ENCODE data around the gene REST.

The REST gene, protein sequence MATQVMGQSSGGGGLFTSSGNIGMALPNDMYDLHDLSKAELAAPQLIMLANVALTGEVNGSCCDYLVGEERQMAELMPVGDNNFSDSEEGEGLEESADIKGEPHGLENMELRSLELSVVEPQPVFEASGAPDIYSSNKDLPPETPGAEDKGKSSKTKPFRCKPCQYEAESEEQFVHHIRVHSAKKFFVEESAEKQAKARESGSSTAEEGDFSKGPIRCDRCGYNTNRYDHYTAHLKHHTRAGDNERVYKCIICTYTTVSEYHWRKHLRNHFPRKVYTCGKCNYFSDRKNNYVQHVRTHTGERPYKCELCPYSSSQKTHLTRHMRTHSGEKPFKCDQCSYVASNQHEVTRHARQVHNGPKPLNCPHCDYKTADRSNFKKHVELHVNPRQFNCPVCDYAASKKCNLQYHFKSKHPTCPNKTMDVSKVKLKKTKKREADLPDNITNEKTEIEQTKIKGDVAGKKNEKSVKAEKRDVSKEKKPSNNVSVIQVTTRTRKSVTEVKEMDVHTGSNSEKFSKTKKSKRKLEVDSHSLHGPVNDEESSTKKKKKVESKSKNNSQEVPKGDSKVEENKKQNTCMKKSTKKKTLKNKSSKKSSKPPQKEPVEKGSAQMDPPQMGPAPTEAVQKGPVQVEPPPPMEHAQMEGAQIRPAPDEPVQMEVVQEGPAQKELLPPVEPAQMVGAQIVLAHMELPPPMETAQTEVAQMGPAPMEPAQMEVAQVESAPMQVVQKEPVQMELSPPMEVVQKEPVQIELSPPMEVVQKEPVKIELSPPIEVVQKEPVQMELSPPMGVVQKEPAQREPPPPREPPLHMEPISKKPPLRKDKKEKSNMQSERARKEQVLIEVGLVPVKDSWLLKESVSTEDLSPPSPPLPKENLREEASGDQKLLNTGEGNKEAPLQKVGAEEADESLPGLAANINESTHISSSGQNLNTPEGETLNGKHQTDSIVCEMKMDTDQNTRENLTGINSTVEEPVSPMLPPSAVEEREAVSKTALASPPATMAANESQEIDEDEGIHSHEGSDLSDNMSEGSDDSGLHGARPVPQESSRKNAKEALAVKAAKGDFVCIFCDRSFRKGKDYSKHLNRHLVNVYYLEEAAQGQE

DNA sequence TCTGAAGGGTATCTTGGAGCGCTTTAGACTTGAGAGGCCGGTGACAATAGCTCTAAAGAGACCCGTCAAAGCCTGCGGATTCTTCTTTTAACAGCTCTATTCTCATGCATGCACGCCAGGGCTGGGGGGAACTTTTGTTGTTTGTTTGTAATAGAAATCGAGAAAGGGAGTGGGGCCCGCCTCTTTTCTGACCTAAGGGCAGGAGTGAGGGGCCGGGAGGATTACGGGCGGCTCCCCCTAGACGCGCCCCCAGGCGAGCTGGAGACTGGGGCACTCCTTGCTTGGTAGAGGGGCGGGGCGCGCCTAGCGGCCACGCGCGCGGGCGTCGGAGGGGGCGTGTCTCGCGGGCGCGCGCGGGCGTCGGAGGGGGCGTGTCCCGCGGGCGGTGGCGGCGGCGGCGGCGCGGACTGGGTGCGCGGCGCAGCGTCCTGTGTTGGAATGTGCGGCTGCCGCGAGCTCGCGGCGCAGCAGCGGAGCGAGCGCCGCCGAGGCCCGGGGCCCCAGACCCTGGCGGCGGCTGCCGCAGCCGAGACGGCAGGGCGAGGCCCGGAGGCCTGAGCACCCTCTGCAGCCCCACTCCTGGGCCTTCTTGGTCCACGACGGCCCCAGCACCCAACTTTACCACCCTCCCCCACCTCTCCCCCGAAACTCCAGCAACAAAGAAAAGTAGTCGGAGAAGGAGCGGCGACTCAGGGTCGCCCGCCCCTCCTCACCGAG lies at the start of gene REST:
Gene REST (plus strand): TSS at position 412 of the 717 bp plus-strand sequence. CDS start 2,739 bp downstream, outside the sequence.
- peak; percentile 75 for DNase-seq (ENCODE audit: low read depth)
- H3K4me3 ChIP-seq (ENCODE audit: low read length), result peak within 1 kb of the TSS; percentile 83
- TF ChIP-seq, protein P1, sequence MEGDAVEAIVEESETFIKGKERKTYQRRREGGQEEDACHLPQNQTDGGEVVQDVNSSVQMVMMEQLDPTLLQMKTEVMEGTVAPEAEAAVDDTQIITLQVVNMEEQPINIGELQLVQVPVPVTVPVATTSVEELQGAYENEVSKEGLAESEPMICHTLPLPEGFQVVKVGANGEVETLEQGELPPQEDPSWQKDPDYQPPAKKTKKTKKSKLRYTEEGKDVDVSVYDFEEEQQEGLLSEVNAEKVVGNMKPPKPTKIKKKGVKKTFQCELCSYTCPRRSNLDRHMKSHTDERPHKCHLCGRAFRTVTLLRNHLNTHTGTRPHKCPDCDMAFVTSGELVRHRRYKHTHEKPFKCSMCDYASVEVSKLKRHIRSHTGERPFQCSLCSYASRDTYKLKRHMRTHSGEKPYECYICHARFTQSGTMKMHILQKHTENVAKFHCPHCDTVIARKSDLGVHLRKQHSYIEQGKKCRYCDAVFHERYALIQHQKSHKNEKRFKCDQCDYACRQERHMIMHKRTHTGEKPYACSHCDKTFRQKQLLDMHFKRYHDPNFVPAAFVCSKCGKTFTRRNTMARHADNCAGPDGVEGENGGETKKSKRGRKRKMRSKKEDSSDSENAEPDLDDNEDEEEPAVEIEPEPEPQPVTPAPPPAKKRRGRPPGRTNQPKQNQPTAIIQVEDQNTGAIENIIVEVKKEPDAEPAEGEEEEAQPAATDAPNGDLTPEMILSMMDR (IDR thresholded peaks at IDR 0.05; ENCODE audit: insufficient read depth, low read depth, low read length, missing control alignments), result no peak

DNA sequence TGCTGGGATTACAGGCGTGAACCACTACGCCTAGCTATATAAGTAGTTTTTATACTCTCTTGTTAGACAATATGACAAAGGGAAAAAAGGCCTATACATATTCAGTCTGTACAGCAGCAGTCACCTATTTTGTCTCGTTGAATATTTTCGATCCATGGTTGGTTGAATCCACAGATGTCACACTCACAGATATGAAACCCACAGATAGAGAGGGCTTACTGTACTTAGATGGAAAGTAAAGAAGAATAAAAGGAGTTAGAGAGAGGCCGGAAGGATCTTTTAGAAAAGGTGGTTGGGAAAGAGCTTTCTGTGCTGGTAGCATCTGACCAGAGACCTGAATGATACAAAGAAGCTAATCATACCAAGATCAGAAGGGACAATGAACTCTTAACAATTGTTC lies 47.9 kb upstream of the REST start:
- TF ChIP-seq, protein P1 (IDR thresholded peaks at IDR 0.05; ENCODE audit: insufficient read depth, low read depth, low read length, missing control alignments), result no peak
- DNase-seq (ENCODE audit: low read depth), result no peak
- H3K4me3 ChIP-seq (ENCODE audit: low read length), result no peak overlapping the region

DNA sequence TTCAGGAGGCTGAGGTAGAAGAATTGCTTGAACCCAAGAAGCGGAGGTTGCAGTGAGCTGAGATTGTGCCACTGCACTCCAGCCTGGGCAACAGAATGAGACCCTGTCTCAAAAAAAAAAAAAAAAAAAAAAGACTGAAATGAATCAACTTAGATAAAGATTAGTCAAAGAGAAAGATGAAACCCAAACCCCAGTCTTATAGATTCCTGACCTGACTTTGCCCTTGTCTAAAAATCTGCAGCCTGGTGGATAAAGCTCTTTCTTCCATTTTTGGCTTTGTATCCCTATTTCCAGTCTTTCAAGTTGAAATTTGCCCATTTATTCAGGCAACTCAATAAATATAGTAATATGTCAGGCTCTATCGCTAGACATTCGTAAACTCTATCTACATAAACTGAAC lies 46.9 kb upstream of the REST start:
- TF ChIP-seq, protein P1 (IDR thresholded peaks at IDR 0.05; ENCODE audit: insufficient read depth, low read depth, low read length, missing control alignments), result no peak
- H3K4me3 ChIP-seq (ENCODE audit: low read length), result no peak overlapping the region
- DNase-seq (ENCODE audit: low read depth), result no peak

DNA sequence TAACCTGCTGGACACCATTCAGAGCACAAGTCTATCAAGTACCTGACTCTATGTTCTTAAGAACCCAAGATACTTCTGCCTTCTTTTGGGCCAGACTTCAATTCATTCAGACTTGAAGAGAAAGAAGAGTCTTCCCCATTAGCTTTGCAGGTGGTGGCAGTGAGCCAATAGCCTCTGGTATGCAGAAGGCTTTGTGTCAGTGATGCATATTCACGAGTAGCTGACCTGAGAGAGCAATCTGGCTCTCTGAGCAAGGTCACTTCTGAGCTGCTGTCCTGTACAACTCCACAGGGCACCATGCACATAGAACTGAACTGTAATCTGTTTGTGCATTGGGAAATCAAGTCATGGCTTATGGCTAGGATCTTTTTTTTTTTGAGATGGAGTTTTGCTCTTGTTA lies 46.3 kb upstream of the REST start:
- peak; percentile 55 for DNase-seq (ENCODE audit: low read depth)
- TF ChIP-seq, protein P1 (IDR thresholded peaks at IDR 0.05; ENCODE audit: insufficient read depth, low read depth, low read length, missing control alignments), result no peak
- no peak overlapping the region for H3K4me3 ChIP-seq (ENCODE audit: low read length)

- DNase-seq (ENCODE audit: low read depth), result peak; percentile 50
- no peak overlapping the region for H3K4me3 ChIP-seq (ENCODE audit: low read length)
- TF ChIP-seq, protein P1 (IDR thresholded peaks at IDR 0.05; ENCODE audit: insufficient read depth, low read depth, low read length, missing control alignments), result no peak
These were observed 44.1 kb upstream of the REST start for GRCh38 chr4:56863441-56864139.

DNA sequence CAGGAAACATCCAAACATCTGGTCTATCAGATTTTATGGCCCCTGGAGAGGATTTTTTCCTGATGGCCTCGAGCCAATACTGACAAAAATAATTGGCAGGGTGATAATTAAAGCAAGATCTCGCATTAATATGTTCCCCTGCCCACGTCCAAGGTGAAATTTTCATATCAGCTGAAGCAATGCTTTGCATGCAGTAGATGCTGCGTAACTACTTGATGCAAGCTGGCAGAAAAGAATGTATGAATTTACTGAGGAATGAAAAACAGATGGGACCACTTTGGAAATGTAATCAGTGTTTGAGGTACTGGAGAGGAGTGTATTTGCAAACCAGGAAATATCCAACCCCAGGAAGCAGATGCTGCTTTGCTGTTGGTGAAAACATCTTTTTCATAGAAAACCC lies 36.8 kb upstream of the REST start:
- no peak for DNase-seq (ENCODE audit: low read depth)
- H3K4me3 ChIP-seq (ENCODE audit: low read length), result no peak overlapping the region
- TF ChIP-seq, protein P1 (IDR thresholded peaks at IDR 0.05; ENCODE audit: insufficient read depth, low read depth, low read length, missing control alignments), result no peak

Measured in epithelial cell of esophagus (primary cell).